ENCODE results near the gene METAP1.
"Not testable (repeated sequence)": the region's sequence is repeated elsewhere in the genome, so short reads cannot be mapped to it uniquely, and the experiment has no call there.

METAP1 gene

DNA sequence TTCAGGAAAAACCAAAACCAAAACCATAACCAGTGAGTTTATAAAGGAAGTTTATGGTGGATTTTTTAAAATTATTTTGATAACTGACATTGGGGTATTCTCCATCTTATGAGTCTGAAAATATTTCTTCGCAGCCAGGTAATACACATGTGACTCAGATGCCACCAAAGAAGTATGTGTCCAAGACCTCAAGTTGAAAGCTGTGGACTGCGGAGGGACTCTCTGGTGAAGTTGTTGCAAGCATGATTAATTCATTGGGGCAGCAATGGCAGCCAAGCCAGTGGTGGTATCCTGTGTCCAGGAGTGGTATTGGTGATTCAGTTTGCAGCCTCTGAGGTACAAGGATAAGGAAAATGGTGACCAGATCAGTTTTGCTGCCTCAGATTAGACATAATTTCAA is 107.1 kb downstream of the METAP1 start:
- DNase-seq, result no peak

DNA sequence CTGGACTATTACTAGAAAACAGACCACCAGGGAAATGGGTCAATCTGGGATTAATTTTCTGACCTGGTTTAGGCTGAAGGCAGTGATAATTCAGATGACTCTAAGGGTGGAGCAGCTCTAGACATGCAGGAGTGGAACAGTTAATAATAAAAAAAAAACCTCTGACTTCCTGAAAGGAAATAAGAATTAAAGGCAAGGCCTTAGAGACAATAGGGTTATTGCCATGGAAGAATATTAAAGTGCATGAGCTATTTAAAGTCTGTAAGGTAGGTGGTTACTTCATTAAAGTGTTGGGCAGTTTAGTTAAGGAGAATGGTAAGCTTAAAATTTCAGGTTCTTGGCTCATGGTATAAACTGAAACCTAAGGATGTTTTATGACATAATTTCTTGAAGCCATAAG is 107.6 kb downstream of the METAP1 start:
- no peak for DNase-seq

DNA sequence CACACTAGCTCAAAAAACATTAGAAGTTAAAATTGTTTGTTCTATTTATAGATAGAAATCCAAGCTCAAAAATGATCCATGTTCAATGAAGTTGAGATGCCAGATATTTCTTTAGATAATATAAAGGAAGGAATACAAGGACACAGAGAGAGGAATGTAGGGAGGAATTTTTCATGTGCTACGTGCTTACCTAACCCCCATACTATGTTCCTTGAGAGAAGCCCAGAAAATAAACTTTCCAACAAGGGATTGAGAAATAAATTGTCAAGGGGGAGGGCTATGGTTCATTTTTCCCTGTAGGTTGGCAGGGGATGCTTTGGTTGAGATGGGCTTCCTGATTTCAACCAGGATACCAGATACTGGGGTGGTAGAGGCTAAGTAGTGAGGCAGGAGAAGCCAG is 108.6 kb downstream of the METAP1 start:
- DNase-seq, result no peak

DNA sequence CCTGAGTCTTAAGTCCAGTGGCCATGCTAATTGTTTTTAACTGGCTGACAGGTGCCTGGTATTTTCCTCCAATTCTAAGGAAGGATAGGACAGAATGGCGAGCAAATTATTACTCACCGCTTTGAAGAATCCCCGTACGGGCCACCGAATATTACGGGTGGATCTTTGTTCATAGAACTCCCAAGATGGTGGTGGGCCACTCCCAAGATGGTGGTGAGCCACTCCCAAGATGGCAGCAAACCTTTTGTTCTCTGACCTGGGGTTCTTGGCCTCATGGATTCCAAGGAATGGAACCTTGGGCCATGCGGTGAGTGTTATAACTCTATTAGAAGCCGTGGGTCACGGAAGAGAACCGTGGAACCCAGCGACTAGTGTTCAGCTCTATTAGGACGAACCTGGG is 113.8 kb downstream of the METAP1 start:
- not testable (repeated sequence) for DNase-seq

Measured in OCI-M1 (cell line).